Measurements from ENCODE around the gene GAL3ST1.

- TF ChIP-seq EP300 (IDR thresholded peaks at IDR 0.05), result no peak
- no peak for TF ChIP-seq CTCF (IDR thresholded peaks at IDR 0.05)
- TF ChIP-seq POLR2A (IDR thresholded peaks at IDR 0.05; ENCODE audit: low read depth), result no peak
Observed at GRCh38 chr22:30555282-30556210, 18.9 kb downstream of the GAL3ST1 start.

All from esophagus muscularis mucosa (tissue), 4 donors.